Erythroblast (primary cell): ENCODE results near the gene HPSE.

Source experiments
- GATA1 ChIP-seq: IDR thresholded peaks from 2 replicates; pipeline ENCODE4 v1.6.1; 2011; ENCODE audit warnings: low read depth, mild to moderate bottlenecking, control low read depth, low read length, moderate library complexity
- POLR2A ChIP-seq: IDR thresholded peaks from 2 replicates; pipeline ENCODE4 v1.6.1; 2011; ENCODE audit warnings: mild to moderate bottlenecking, low read length

- TF ChIP-seq POLR2A, result no peak
- TF ChIP-seq GATA1, result no peak
These were observed at the start of gene HPSE for GRCh38 chr4:83334425-83335241.
